Left lung (tissue), 10 donors: ENCODE results near the gene AGBL1. TPM values are rescaled to one million over a fixed set of nuclear protein-coding genes. Genes with fewer than 3 reads are reported as not detected.

ENCODE experiments used
- ATAC-seq: fragments of 200-7000 bp; cut with Tn5 transposase; one replicate; pipeline ENCODE4 v1.9.1; 2020; ENCODE audit warnings: moderate library complexity
- DNase-seq, 4 donors: peaks; one replicate each; pipeline ENCODE4 v3.0.0-alpha.2; 2013 to 2020
- H3K27ac ChIP-seq, 2 donors: fragments of 200-600 bp; sonication (generic) in 1 of 2; one replicate each; pipeline versions ENCODE4 v1.5.0 to v1.8.0; 2020 to 2021
- H3K27me3 ChIP-seq, 2 donors: fragments of 200-600 bp; sonication (generic) in 1 of 2; one replicate each; pipeline versions ENCODE4 v1.5.0 to v1.8.0; 2020 to 2021
- H3K36me3 ChIP-seq, 2 donors: fragments of 200-600 bp; sonication (generic) in 1 of 2; one replicate each; pipeline versions ENCODE4 v1.5.0 to v1.8.0; 2020 to 2021
- H3K4me1 ChIP-seq, 2 donors: fragments of 200-600 bp; one replicate each; pipeline ENCODE4 v1.8.0; 2021
- H3K4me3 ChIP-seq, 2 donors: fragments of 200-600 bp; sonication (generic) in 1 of 2; one replicate each; pipeline versions ENCODE4 v1.5.0 to v1.8.0; 2020 to 2021; ENCODE audit warnings: mild to moderate bottlenecking in 1 of 2
- H3K9me3 ChIP-seq, 2 donors: fragments of 200-600 bp; sonication (generic) in 1 of 2; one replicate each; pipeline versions ENCODE4 v1.5.0 to v1.8.0; 2020 to 2021
- CTCF ChIP-seq, 2 donors: fragments of 200-600 bp; sonication (generic) in 1 of 2; IDR thresholded peaks; one replicate each; pipeline versions ENCODE4 v1.5.0 to v1.8.0; 2021; ENCODE audit warnings: antibody characterized with exemption in 2 of 2
- intact Hi-C, 2 donors: fragments of 100-400 bp; cut with DNase I; formaldehyde crosslinking; loops; one replicate each; pipeline versions ENCODE4 v1.11.2 to v1.14.2; 2022
- polyA plus RNA-seq, 6 donors: library from polyadenylated mRNA; unstranded; fragments of 120-200 nt; gene quantifications; one replicate each; pipeline ENCODE4 v1.2.1, GENCODE V29; 2013; ENCODE audit not compliant: insufficient read length in 6 of 6
- total RNA-seq, 2 donors: library from RNA; stranded (reverse); fragmentation: NEBNext Ultra II Directional; extraction: Animal tissue kit (Norgen Biotek cat#: 25700); gene quantifications; one replicate each; pipeline ENCODE4 v1.2.1, GENCODE V29; 2021
- donor health status: DM: no; HTN: yes; CAD: no.
- donor health status: DM: no; HTN: no; CAD: no.

The AGBL1 gene
- total and polyA plus RNA-seq, 8 donors: 0.01 to 3.3 (median 0.11) TPM; not detected in 1

- H3K4me3 ChIP-seq: no peak overlapping the region
- no peak for TF ChIP-seq CTCF (IDR thresholded peaks at IDR 0.05)
- H3K4me1 ChIP-seq: no peaks in the 10 kb centered on the region
- no peaks in the 10 kb centered on the region for H3K9me3 ChIP-seq
- intact Hi-C loops: no loop called here
- no peak overlapping the region for H3K27ac ChIP-seq
- no peaks in the 10 kb centered on the region for H3K27me3 ChIP-seq
- no peak for DNase-seq
- no peaks in the 10 kb centered on the region for H3K36me3 ChIP-seq
- ATAC-seq: no peak
Measured at GRCh38 chr15:86493884-86494283, 414.2 kb downstream of the AGBL1 start.

GRCh38 chr15:86494475-86494874 is 414.8 kb downstream of the AGBL1 start:
- no peaks in the 10 kb centered on the region for H3K9me3 ChIP-seq
- H3K27ac ChIP-seq: no peak overlapping the region
- no peak for DNase-seq
- no peaks in the 10 kb centered on the region for H3K27me3 ChIP-seq
- H3K36me3 ChIP-seq: no peaks in the 10 kb centered on the region
- H3K4me3 ChIP-seq: no peak overlapping the region
- no peak for ATAC-seq
- no peaks in the 10 kb centered on the region for H3K4me1 ChIP-seq
- intact Hi-C loops: no loop called here
- no peak for TF ChIP-seq CTCF (IDR thresholded peaks at IDR 0.05)

- Histone ChIP-seq H3K27ac (no peak overlapping the region), H3K36me3 (no peaks in the 10 kb centered on the region), H3K27me3 (no peaks in the 10 kb centered on the region), H3K4me1 (no peaks in the 10 kb centered on the region), H3K9me3 (peaks cover 0 to 14% of the 10 kb centered on the region in 2 donors), H3K4me3 (no peak overlapping the region)
- TF ChIP-seq CTCF (IDR thresholded peaks at IDR 0.05): no peak
- no peak for ATAC-seq
- DNase-seq: peak in 2 of 4 donors; percentile 35 to 45
- intact Hi-C loops: no loop called here
Measured at GRCh38 chr15:86502301-86502700, 422.6 kb downstream of the AGBL1 start.

GRCh38 chr15:86505951-86506350 is 426.3 kb downstream of the AGBL1 start:
- no peak overlapping the region for H3K4me3 ChIP-seq
- H3K27me3 ChIP-seq: no peaks in the 10 kb centered on the region
- no peaks in the 10 kb centered on the region for H3K36me3 ChIP-seq
- no peak overlapping the region for H3K27ac ChIP-seq
- ATAC-seq: no peak
- DNase-seq: no peak
- TF ChIP-seq CTCF (IDR thresholded peaks at IDR 0.05): no peak
- intact Hi-C loops: no loop called here
- no peaks in the 10 kb centered on the region for H3K4me1 ChIP-seq
- H3K9me3 ChIP-seq: peaks cover 0 to 14% of the 10 kb centered on the region in 2 donors

GRCh38 chr15:86506401-86506800 is 426.7 kb downstream of the AGBL1 start:
- no peak overlapping the region for H3K27ac ChIP-seq
- intact Hi-C loops: no loop called here
- ATAC-seq: no peak
- DNase-seq: no peak
- no peaks in the 10 kb centered on the region for H3K4me1 ChIP-seq
- no peaks in the 10 kb centered on the region for H3K36me3 ChIP-seq
- no peaks in the 10 kb centered on the region for H3K27me3 ChIP-seq
- H3K9me3 ChIP-seq: peaks cover 0 to 14% of the 10 kb centered on the region in 2 donors
- no peak for TF ChIP-seq CTCF (IDR thresholded peaks at IDR 0.05)
- H3K4me3 ChIP-seq: no peak overlapping the region
